ENCODE measurements around the gene CDKN2A.

The CDKN2A gene

GRCh38 chr9:21941337-21941995 lies 52.7 kb downstream of the CDKN2A start:
- DNase-seq (ENCODE audit: low read depth), result no peak

- DNase-seq (ENCODE audit: low read depth), result no peak
Observed at GRCh38 chr9:21936161-21936560, 58.0 kb downstream of the CDKN2A start.

GRCh38 chr9:21935631-21936030 lies 58.6 kb downstream of the CDKN2A start:
- DNase-seq (ENCODE audit: low read depth), result no peak

GRCh38 chr9:21933865-21934264 lies 60.3 kb downstream of the CDKN2A start:
- DNase-seq (ENCODE audit: low read depth), result no peak

GRCh38 chr9:21933281-21933680 lies 60.9 kb downstream of the CDKN2A start:
- no peak for DNase-seq (ENCODE audit: low read depth)

GRCh38 chr9:21931428-21931827 lies 62.8 kb downstream of the CDKN2A start:
- no peak for DNase-seq (ENCODE audit: low read depth)

- no peak for DNase-seq (ENCODE audit: low read depth)
Observed at GRCh38 chr9:21927752-21928151, 66.4 kb downstream of the CDKN2A start.

- no peak for DNase-seq (ENCODE audit: low read depth)
Observed at GRCh38 chr9:21923694-21924093, 70.5 kb downstream of the CDKN2A start.

- DNase-seq (ENCODE audit: low read depth), result peak; percentile 4
Observed at GRCh38 chr9:21919377-21920362, 74.5 kb downstream of the CDKN2A start.
